ENCODE results near the gene RGS8.
"Not testable (repeated sequence)": the region's sequence is repeated elsewhere in the genome, so short reads cannot be mapped to it uniquely, and the experiment has no call there.

The RGS8 gene

DNA sequence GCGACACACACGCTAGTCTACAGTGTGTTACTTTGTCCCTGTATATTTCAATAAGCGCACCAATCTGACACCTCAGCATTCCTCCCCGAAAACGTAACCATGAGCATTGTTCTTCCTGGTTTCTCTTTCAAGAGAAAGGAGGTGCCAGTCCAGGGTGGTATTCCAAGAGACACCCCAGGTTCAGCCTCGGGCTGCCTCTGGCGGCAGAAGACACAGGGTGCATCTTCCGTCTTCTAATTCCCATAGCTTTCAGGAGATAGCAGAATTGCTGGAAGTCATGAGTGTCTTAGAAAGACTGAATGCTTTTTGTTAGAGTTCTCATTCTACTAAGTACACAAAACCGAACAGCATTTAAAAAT is 15.9 kb upstream of the RGS8 start:
- DNase-seq = no peak

DNA sequence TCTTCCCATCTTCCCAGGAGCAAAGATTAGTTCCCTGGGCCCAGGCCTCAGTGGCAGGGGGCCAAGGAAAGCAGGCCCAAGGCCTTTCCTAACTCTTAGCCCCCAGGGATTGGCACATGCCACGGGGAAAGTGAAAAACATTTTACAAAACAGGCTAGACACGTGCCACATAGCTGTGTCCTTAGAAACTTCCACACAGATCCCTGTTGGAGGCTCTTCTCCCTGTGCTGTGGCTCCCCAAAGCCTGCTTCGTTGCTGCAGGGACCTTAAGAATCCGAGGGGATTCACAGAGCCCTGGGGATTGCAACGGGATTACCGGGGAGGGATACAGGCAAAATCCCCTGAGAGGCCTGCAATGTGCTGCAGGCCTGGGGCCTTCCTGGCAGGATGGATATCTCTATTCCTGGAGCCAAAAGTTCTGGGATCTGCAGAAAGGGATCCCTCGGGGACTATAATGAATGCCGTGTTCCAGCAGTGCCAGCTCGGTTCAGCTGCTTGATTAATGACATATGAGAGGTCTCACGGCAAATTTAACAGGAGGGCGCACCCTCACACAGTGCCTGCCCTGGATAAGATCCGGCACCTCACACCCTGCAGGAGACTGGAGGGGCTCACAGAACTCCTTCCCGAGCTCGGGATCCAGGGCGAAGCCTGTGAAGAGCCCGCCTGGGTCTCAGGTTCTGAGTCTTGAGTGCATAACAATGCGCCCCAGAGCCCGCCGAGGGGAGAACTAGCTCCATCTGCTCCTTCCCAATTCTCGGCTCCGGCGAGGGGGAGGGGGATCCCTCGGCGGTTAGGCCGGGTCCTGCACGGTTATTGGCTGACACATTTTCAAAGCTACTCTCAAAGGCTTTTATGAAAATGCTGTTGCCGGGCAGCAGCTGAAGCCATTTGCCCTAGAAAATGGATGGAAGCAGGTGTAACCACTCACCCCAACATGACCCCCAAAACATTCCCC is 15.3 kb upstream of the RGS8 start:
- no peak for DNase-seq

DNA sequence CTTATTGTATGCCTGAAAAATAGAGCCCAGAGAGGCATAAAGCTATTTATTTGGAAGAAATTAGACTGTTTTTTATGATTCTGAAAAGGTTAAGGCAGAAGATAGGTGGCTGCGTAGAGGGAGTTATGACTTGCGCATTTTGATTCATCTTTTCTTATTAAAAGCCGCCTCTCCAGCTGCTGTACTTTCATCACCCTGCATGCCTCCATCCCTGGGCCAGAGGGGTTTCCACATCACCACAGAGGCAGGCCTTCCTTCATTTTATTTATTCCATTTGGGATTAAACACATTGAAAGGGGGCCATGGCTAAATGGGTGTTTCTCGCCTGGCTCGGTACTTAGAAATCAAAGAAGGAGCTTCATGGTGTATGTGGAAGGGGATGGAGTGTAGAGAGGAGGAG is 14.6 kb upstream of the RGS8 start:
- DNase-seq = no peak

DNA sequence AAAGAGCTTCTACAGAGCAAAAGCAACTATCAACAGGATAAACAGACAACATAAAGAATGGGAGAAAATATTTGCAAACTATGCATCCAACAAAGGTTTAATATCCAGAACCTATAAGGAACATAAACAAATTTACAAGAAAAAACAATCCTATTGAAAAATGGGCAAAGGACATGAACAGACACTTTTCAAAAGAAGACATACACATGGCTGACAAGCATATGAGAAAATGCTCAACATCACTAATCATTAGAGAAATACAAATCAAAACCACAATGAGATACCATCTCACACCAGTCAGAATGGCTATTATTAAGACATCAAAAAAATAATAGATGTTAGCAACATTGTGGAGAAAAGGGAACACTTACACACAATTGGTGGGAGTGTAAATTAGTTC is 8.8 kb upstream of the RGS8 start:
- not testable (repeated sequence) for DNase-seq

DNA sequence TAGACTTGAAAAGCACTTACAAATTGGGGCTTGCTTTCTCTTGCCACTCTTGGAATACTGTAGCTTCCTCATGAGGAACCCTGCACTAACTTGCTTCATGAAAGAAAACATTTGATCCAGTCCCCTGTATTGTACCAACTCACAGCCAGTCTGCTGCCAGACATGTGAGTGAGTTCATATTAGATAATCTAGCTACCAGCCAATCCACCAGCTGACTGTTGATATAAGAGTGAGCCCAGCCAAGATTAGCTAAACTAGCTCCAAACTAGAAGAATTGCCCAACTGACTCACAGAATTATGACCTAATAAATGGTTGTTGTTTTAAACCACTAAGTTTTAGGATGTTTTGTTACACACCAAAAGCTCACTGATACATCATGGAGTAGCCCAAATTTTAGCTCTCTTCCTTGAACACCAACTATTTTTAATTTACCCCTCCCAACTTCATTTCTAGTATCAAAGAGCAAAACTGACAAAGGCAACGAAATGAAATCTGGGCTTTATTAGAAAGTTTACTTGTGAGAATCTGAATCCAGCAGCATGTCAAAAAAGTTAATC is 6.6 kb upstream of the RGS8 start:
- DNase-seq = no peak

DNA sequence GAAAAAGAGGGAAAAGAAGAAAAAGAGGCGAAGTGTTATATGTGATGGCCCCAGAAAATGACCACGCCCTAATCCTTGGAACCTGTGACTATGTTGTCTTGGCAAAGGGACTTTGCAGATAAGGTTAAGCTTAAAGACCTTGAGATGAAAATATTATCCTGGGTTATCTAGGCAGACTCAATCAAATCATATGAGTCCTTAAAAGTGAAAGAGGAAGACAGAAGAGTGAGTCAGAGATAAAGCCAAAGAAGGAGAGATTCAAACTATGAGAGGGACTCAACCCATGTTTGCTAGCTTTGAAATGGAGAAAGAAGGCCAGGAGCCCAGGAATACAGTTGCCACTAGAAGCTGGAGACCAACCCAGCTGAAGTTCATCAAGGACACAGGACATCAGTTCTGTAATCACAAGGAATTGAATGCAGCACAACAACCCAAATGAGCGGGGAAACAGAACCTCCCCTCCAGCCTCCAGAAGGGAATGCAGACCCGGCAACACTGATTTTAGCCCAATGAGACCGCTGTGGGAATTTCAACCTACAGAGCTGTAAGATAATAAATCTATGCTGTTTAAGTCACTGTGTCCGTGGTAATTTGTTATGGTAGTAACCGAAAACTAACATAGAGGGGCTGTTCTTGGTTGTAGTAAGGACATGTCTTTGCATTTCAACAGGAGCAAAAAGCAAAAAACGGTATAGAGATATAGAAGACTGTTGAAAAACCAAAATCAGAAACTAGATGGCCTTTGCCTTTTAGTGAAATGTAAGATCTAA is 4.2 kb upstream of the RGS8 start:
- DNase-seq = no peak

DNA sequence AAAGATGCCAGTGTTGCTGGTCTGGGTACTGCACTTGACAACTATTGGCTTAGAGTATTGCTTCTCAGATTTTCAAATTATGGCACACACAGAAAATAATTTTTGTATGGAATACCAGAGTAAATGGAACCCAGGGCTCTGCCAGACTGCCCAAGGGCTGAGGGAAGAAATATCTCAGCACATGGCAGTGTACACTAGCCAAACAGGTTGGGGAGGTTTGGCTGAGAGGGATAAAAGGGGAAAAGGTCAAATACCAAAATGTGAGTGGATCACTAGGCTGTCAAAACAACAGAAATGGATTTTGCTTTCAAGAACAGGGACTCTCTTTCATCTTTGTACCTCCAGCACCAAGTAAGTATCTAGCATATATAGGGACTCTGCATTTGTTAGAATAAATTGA is 3.0 kb upstream of the RGS8 start:
- DNase-seq = no peak

DNA sequence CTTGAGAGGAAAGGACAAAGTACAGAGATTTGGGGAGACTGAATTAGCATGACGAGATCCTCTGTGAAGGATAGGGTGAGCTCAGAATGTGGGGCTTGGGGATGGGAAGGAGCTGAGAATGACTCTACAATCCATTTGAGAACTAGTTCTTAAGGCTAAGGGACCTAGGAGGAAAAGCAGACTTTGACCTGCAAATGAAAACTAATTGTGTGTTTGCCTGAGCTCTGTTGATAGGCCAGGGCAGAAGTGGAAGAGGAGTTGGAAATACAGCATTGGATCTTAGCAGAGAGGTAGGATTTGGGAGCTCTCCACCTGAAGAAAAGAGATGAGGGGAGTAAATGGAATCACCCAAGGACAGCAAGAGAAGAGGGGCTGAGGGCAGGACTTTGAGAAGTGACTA is 2.1 kb upstream of the RGS8 start:
- no peak for DNase-seq

DNA sequence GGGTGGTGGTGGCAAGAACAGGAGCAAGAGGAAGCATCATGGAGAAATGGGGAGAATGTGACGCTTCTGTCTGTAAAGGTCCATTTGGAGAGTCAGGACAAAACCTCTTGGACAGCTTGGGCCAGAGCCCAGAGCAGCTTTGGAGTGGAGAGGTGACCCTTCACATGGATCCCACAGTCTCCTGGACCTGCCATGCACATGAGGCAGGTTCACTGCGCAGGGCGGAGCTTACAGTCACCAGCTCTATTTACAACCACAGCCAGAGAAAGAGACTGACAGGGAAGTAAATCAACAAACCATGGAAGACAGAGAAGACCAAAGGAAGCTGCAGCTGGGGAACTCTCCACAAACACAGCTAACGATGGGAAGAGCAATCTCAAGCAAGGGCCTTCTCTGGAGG is 828 bp upstream of the RGS8 start:
- no peak for DNase-seq

DNA sequence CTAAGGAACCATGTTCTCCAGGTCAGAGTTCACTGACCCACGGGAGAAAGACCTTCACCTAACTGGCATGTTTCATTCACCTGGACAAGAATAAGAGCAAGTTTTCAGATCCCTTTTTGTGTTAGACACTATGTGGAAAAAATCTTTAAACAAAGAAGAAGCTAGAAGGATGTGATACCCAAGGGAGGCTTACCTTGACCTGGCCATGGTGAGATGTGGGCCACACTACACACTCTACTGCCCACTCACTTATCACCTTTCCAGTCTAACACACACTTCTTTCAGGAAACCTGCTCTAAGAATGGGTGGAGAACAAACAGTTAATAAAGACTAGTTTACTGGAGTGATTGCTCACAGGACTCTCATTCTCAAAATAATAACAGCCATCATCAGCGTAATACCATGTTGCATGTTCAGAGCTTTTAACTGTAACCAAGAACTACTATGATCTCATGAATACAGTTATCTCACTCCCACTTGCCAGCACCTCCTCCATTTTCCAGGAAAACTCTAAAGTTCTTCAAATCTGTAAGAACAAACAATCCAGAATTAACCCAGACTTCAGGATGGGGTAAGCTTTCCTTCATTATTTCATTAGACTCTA is 1.4 kb downstream of the RGS8 start:
- no peak for DNase-seq

DNA sequence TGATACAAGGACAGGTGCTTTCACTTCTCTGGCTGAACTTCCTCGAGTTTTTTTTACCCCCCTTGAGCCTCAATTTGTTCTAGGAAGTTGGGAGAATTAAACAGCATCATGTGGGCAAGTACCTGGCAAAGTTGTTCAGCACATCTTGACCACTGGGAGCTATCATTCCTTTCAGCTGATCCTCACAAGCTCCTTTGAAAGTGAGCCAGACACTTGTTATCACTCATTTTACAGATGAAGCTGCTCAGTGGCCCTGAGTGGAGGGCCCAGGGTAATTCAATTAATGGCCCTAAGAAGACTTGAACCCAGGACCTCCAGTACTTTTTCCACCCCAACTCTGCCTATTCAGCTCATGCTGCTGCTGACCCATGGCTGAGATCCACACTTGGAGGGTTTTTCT is 2.0 kb downstream of the RGS8 start:
- no peak for DNase-seq

DNA sequence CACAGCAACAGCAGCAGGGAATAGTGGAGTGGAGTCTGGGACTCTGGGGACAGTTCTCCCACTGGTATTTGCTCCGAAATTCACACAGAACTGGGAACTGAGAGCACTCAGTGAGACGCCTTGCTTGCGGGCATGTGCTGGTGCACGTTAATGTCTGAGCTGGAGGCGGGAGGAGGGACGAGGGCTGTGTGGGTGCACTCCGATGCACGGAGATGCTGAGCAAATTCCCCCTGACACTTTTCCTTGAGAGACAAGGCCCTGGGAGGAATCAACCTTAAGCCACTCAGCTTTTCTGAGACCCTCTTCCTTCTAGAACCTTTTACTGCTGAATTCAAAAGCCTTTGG is 2.8 kb downstream of the RGS8 start:
- no peak for DNase-seq

DNA sequence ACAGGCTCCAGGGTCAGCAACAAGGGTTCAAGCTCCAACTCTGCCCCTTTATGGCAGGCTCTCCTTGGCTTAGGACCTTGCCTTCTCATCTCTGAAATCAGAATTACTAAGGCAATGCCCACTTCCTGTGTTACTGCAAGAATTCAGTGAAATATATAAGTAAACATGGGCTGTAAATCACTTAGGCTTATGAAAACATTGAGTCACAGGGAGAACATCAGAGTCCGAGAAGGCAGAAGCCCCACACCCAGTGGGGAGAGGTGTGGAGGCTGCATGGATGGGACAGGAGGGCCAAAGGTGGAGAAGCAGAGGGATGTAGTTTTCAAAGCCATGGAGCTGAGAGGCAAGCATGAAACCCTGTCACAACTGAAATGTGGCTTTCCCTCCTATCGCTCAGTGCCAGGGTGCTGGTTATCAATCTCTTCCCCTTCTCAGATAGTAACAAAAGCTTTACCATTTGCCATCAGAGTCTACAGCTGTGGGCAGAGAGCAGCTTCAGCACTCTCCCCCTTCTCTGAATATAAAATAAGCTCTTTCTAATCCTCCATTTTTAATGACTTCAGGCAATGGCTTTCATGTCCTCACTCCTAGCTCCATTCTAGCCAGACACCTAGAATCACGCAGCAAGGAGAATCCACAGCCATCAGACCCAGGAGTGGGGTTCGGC is 3.4 kb downstream of the RGS8 start:
- DNase-seq = no peak

DNA sequence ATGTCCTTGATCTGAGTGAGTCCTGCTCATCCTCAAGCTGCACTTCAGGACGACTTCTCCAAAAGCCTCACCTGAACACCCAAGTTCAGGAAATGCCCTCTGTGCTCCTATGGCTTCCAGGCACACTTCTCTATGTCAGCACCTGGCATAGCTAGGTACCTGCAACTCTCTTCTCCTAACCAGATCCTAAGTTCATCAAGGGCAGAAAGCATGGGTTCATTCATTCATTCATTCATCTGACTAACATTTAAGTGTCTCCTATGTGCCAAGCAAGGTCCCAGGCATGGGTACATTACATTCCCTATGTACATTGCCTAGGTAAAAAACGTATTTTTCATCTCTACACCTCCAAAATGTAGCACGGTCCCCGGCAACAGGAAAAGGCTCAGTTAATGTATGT is 4.0 kb downstream of the RGS8 start:
- no peak for DNase-seq

DNA sequence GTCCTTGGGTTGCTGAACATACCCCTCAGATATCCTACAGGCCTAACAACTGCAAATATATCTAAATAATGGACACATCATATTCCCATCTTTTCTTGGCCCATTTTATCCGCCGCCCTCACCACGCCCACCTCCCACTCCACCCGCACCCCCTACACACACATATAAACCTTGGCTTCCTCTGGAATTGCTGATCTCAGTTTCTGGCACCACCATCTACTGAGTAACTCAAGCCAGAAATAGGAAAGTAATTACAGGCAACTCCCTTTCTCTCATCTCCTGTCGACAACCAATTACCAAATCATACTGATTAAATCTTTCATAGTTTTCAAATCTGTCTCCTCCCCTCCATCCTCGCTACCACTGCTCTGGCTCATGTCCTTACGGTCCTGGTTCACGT is 4.7 kb downstream of the RGS8 start:
- no peak for DNase-seq

DNA sequence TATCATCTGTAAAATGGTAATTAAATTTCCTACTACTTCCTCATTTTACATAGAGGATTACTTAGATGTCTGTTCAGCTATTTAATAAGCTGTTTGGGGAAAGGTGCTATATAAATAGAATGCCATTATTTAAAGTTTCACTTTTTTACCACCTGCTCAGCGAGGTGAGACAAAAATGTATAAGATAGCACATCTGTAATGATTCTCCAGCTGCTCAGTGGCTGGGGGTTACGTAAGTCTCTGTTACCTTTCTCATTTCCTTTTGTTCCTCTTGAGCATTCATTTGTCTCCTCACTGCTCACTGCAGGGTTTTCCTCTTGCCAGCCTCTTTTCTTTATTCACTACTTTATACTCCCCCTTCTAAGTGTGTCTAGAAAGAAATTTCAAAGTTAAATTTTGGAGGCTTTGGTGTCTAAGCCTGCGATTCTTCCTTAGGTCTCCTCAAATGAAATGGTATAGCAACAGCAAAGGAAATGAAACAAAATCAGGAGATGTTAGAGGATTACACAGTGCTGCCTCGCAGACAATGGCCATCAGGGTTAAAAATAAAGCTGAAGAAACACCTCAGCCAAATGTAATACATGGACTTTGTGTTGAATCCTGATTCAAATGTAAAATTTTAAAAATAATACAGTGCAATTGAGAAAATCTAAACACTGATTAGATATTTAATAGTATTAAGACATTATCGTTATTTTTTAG is 6.8 kb downstream of the RGS8 start:
- no peak for DNase-seq

DNA sequence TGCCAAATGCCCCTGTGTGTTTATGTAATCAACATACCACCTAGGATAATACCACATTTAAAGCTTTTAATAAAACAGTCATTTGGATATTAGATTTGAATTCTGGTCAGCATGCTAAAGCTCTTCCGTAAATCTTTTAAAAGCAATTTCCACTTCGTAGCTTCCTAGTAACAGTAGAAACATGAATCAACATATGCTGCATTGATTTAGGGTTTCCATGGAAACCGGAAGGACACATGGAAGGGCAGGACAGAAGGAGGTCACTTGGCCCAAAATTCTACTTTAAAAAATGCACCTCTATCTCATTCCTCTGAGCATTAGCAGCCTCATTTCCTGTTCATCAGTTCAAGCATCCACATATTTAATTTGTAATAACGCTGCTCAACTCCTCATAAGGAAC is 8.1 kb downstream of the RGS8 start:
- DNase-seq = no peak

DNA sequence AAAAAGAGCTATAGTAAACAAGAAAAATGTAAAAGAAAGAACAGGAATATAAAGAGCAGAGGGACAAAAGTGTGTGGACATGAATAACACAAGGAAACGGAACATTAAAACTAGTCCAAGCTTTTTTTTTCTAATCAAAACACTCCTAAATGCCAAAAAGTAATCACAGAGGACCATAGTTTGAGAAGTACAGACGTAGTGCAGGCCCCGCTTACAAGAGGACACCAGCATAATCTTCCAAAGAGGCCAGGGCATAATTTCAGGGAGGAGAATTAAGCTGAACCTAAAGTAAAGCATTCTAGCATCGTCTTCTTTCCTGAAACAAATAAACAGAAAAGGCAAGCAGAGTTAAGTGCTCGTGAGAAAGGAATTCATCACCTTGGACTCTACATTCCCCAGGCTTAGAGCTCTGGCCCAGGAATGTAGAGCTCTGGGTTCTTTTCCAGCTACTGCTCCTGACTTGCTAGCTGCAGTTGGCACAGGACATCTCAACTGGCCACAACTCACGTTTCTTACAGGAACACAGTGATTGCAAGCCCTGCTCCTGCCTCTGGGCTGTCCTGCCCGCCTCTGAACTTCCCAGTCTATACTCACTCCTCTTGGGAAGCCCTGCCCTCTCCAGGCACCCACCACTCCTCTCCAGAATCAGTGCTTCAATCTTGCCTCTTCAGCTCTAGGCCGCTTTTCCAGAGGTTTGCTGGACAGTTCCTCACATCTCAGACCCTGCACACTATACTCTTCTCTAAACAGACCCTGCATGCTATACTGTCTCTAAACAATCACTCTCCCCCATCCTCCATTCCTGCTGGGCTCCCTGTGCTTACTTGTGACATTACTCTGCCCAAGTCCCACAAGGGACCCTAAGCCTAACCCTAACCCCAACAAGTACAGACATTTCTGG is 9.8 kb downstream of the RGS8 start:
- no peak for DNase-seq

DNA sequence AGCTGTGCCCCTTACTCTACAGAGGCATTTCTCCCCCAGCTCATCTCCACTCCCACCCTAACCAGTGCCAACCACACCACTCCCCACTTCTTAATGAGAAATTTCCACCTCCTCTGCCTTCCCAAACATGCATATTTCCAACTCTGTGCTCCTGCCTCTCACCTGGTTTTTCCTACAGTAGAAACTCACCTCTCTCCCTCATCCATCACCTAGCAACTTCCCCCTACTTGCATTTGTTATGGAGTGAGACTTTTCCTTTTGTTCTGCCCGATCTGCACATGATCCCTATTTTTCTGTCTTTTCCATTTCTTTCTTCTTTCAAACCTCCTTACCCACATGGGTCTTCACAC is 11.9 kb downstream of the RGS8 start:
- no peak for DNase-seq

DNA sequence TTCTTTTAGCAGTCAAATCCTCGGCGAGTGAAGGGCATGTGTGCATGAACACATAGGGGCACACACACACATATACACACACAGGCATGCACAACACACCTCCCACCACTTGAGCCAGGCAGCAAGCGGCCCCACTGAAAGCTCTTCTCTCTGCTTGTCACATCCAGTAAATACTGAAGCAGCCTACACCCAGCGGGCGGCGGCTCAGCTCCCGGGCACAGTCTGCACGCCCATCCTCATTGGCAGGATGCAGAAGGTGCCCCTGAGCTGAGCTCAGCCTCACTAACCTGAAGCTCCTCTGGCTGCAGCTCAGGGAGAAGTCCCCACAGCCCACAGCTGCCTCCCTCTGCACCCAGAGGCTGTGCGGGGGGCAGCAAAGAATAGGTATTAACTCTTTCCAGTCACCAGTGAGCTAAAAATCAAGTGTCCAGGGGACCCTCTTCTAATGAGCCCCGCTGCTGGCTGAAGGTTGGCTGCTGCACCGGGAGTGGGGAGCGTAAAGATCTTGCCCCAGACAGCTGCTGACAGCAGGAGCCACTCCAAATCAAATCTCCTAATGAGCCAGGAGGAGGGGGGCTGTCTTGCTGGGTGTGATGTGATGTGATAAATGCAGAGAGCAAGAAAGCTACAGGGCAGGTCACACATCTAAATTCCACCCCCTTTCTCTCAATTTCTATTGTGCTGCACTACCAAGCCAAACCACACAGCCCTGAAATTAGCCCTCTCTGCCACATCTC is 12.5 kb downstream of the RGS8 start:
- no peak for DNase-seq

Measured in CD4-positive, alpha-beta T cell treated with Interleukin-17A for 1 hour (primary cell).